Neural cell (in vitro differentiated cells): Measurements from ENCODE around the gene CPSF2. TPM values are rescaled to one million over a fixed set of nuclear protein-coding genes. Genes with fewer than 3 reads are reported as not detected.

Experiments used
- H2AFZ ChIP-seq: fragments of 200-600, 300-800 bp; sonication (generic), shearing (Covaris generic); 2 replicates; pipeline ENCODE4 v1.6.0; 2014; ENCODE audit warnings: low read depth, mild to moderate bottlenecking, antibody characterized with exemption, low read length, moderate library complexity
- H3F3A ChIP-seq: fragments of 200-600 bp; shearing (Covaris generic); 2 replicates; pipeline ENCODE4 v1.6.1; 2016; ENCODE audit warnings: mild to moderate bottlenecking, moderate library complexity, mixed read lengths, antibody characterized with exemption, low read length; ENCODE audit not compliant: insufficient read depth, poor library complexity, severe bottlenecking
- H3K27ac ChIP-seq: fragments of 200-600, 300-800 bp; sonication (generic), shearing (Covaris generic); 2 replicates; pipeline ENCODE4 v1.5.1; 2014; ENCODE audit warnings: mild to moderate bottlenecking, low read length, moderate library complexity
- H3K27me3 ChIP-seq: fragments of 300-800, 200-600 bp; sonication (generic), shearing (Covaris generic); 2 replicates; pipeline ENCODE4 v1.6.0; 2014; ENCODE audit warnings: mild to moderate bottlenecking, low read depth, low read length, moderate library complexity; ENCODE audit not compliant: insufficient read depth
- H3K36me3 ChIP-seq: fragments of 300-800, 200-600 bp; sonication (generic), shearing (Covaris generic); 2 replicates; pipeline ENCODE4 v1.5.1; 2014; ENCODE audit warnings: mild to moderate bottlenecking, antibody characterized with exemption, low read length, moderate library complexity; ENCODE audit not compliant: insufficient read depth
- H3K4me2 ChIP-seq: fragments of 300-800, 200-600 bp; sonication (generic), shearing (Covaris generic); 2 replicates; pipeline ENCODE4 v1.6.0; 2014; ENCODE audit warnings: mild to moderate bottlenecking, low read length
- H3K4me3 ChIP-seq: fragments of 300-800, 200-600 bp; sonication (generic), shearing (Covaris generic); 2 replicates; pipeline ENCODE4 v1.5.1; 2014; ENCODE audit warnings: mild to moderate bottlenecking, low read length, moderate library complexity
- H3K79me2 ChIP-seq: fragments of 200-600 bp; shearing (Covaris generic); replicated peaks from 2 replicates; pipeline ENCODE4 v1.6.0; 2014; ENCODE audit warnings: mild to moderate bottlenecking, low read length, moderate library complexity; ENCODE audit not compliant: insufficient read depth
- H3K9ac ChIP-seq: fragments of 300-800, 200-600 bp; sonication (generic), shearing (Covaris generic); 2 replicates; pipeline ENCODE4 v1.6.1; 2016; ENCODE audit warnings: mild to moderate bottlenecking, low read length, mixed read lengths
- H3K9me2 ChIP-seq: fragments of 200-600 bp; shearing (Covaris generic); 2 replicates; pipeline ENCODE4 v1.6.1; 2016; ENCODE audit warnings: mild to moderate bottlenecking, low read length, mixed read lengths; ENCODE audit not compliant: insufficient read depth
- H3K9me3 ChIP-seq: fragments of 200-600, 300-800 bp; sonication (generic), shearing (Covaris generic); 2 replicates; pipeline ENCODE4 v1.6.1; 2016; ENCODE audit warnings: mild to moderate bottlenecking, mixed run types, low read length, moderate library complexity, mixed read lengths
- H4K20me1 ChIP-seq: fragments of 200-600 bp; shearing (Covaris generic); 2 replicates; pipeline ENCODE4 v1.6.1; 2016; ENCODE audit warnings: mild to moderate bottlenecking, mixed run types; ENCODE audit not compliant: insufficient read depth
- CTCF ChIP-seq: fragments of 450-650 bp; IDR thresholded peaks from 2 replicates; pipeline ENCODE4 v1.5.1; 2014; ENCODE audit warnings: antibody characterized with exemption, mild to moderate bottlenecking, moderate library complexity; ENCODE audit not compliant: poor library complexity, severe bottlenecking
- EP300 ChIP-seq: fragments of 450-650 bp; conservative IDR thresholded peaks from 2 replicates; pipeline ENCODE4 v1.6.1; 2014; ENCODE audit warnings: antibody characterized with exemption, mild to moderate bottlenecking, moderate library complexity; ENCODE audit not compliant: poor library complexity, severe bottlenecking
- EZH2 ChIP-seq: fragments of 200-600, 300-800 bp; shearing (Covaris generic), sonication (generic); IDR thresholded peaks from 2 replicates; pipeline ENCODE4 v1.6.1; 2014; ENCODE audit warnings: antibody characterized with exemption, low read length, borderline replicate concordance, mild to moderate bottlenecking; ENCODE audit not compliant: insufficient read depth, poor library complexity, severe bottlenecking
- MXI1 ChIP-seq: fragments of 450-650 bp; conservative IDR thresholded peaks from 2 replicates; pipeline ENCODE4 v1.6.1; 2014; ENCODE audit warnings: antibody characterized with exemption, mild to moderate bottlenecking; ENCODE audit not compliant: poor library complexity, severe bottlenecking
- POLR2AphosphoS5 ChIP-seq: IDR thresholded peaks from 2 replicates; pipeline ENCODE4 v1.6.1; 2012
- RAD21 ChIP-seq: fragments of 450-650 bp; conservative IDR thresholded peaks from 2 replicates; pipeline ENCODE4 v1.6.1; 2014; ENCODE audit warnings: antibody characterized with exemption, mild to moderate bottlenecking, moderate library complexity
- REST ChIP-seq: IDR thresholded peaks from 2 replicates; pipeline ENCODE4 v1.6.1; 2012; ENCODE audit warnings: borderline replicate concordance
- SMC3 ChIP-seq: fragments of 450-650 bp; conservative IDR thresholded peaks from 2 replicates; pipeline ENCODE4 v1.6.1; 2014; ENCODE audit warnings: antibody characterized with exemption, mild to moderate bottlenecking, moderate library complexity; ENCODE audit not compliant: poor library complexity
- TAF1 ChIP-seq: IDR thresholded peaks from 2 replicates; pipeline ENCODE4 v1.6.1; 2012; ENCODE audit warnings: low read depth
- polyA plus RNA-seq: library from polyadenylated mRNA; depleted of rRNA; stranded (reverse); fragments of >200 nt; gene quantifications from 2 replicates; pipeline ENCODE4 v1.2.3, GENCODE V29; 2014

The CPSF2 gene
- polyA plus RNA-seq, 1 donor from 2014 or later: 18.5 TPM

GRCh38 chr14:92135269-92135668 is 13.5 kb downstream of the CPSF2 start:
- Histone ChIP-seq H2AFZ (no peak overlapping the region), H3K4me2 (no peak overlapping the region), H3K27me3 (no peaks in the 10 kb centered on the region), H3K9ac (no peak overlapping the region), H3F3A (no peaks in the 10 kb centered on the region), H4K20me1 (no peaks in the 10 kb centered on the region), H3K4me3 (no peak overlapping the region), H3K9me2 (no peaks in the 10 kb centered on the region), H3K36me3 (no peaks in the 10 kb centered on the region), H3K27ac (no peak overlapping the region), H3K9me3 (no peaks in the 10 kb centered on the region), H3K79me2 (no peaks in the 10 kb centered on the region)
- TF ChIP-seq EZH2: no peak
- TF ChIP-seq SMC3: peak; percentile 92
- peak; percentile 87 for TF ChIP-seq CTCF
- TF ChIP-seq RAD21: peak; percentile 90
- no peak for TF ChIP-seq EP300
- TF ChIP-seq MXI1: no peak
- no peak for TF ChIP-seq POLR2AphosphoS5

DNA sequence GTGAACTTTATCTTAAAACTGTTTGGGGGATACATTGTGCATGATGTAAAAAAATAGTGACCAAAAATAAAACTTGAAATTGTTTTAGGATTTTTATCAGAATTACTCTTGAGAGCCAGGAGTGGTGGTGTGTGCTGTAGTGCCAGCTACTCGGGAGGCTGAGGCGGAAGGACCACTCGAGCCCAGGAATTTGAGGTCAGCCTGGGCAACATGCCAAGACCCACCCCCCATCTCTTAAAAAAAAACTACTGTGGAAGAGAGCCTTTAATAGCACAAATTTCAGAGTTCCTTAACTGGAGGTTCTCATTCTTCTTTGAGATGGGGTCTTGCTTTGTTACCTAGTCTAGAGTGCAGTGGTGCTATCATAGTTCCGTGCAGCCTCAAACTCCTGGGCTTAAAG is 21.5 kb downstream of the CPSF2 start:
- no peaks in the 10 kb centered on the region for H4K20me1 ChIP-seq
- H3K79me2 ChIP-seq: no peaks in the 10 kb centered on the region
- H3F3A ChIP-seq: no peaks in the 10 kb centered on the region
- peaks cover 4% of the 10 kb centered on the region for H3K36me3 ChIP-seq
- H3K4me2 ChIP-seq: no peak overlapping the region
- TF ChIP-seq TAF1: no peak
- TF ChIP-seq EP300: no peak
- no peak for TF ChIP-seq CTCF
- TF ChIP-seq SMC3: no peak
- TF ChIP-seq RAD21: no peak
- no peak for TF ChIP-seq EZH2
- no peak for TF ChIP-seq MXI1
- TF ChIP-seq POLR2AphosphoS5: no peak
- no peak for TF ChIP-seq REST
- no peaks in the 10 kb centered on the region for H3K9me3 ChIP-seq
- H2AFZ ChIP-seq: no peak overlapping the region
- no peak overlapping the region for H3K27ac ChIP-seq
- no peak overlapping the region for H3K9ac ChIP-seq
- H3K9me2 ChIP-seq: no peaks in the 10 kb centered on the region
- no peak overlapping the region for H3K4me3 ChIP-seq
- no peaks in the 10 kb centered on the region for H3K27me3 ChIP-seq
